A673 (cell line): ENCODE results near the gene BICC1. TPM values are rescaled to one million over a fixed set of nuclear protein-coding genes. Genes with fewer than 3 reads are reported as not detected.
"Not testable (repeated sequence)": the region's sequence is repeated elsewhere in the genome, so short reads cannot be mapped to it uniquely, and the experiment has no call there.

Source experiments
- BruUV-seq: library from RNA; stranded (reverse); fragments of 400-500 nt; replicated peaks from 2 replicates; lab custom pipeline; 2021; lab: Mats Ljungman, UMichigan
- CTCF ChIA-PET: fragments of 300-600 bp; sonication (Branson Sonifier 250); formaldehyde crosslinking; loops from one replicate; lab custom pipeline; 2022; ENCODE audit warnings: antibody characterized with exemption; lab: Charles Lee
- POLR2A ChIA-PET: fragments of 300-600 bp; sonication (Branson Sonifier 250); formaldehyde crosslinking; loops from one replicate; lab custom pipeline; 2022; ENCODE audit warnings: antibody characterized with exemption; ENCODE audit not compliant: low non-redundant PET; lab: Charles Lee
- DNase-seq: peaks from one replicate; pipeline ENCODE4 v3.0.0-alpha.2; 2015; ENCODE audit warnings: low spot score
- H3K27ac ChIP-seq: fragments of 200-600 bp; sonication (generic); 2 replicates; pipeline ENCODE4 v1.5.1; 2016; ENCODE audit warnings: mixed run types, low read depth, mild to moderate bottlenecking, mixed read lengths, antibody characterized with exemption, low read length; ENCODE audit not compliant: poor library complexity, severe bottlenecking
- H3K27me3 ChIP-seq: fragments of 200-600 bp; sonication (generic); replicated peaks from 2 replicates; pipeline ENCODE4 v1.6.1; 2017; ENCODE audit warnings: mixed run types, low read depth, mild to moderate bottlenecking, mixed read lengths, antibody characterized with exemption, low read length; ENCODE audit not compliant: insufficient read depth, poor library complexity
- H3K36me3 ChIP-seq: fragments of 200-600 bp; sonication (generic); 2 replicates; pipeline ENCODE4 v1.6.1; 2016; ENCODE audit warnings: mixed run types, mild to moderate bottlenecking, mixed read lengths, antibody characterized with exemption, low read length; ENCODE audit not compliant: insufficient read depth, poor library complexity, severe bottlenecking
- H3K4me1 ChIP-seq: fragments of 200-600 bp; sonication (generic); 2 replicates; pipeline ENCODE4 v1.6.1; 2017; ENCODE audit warnings: mixed run types, mild to moderate bottlenecking, mixed read lengths, antibody characterized with exemption, low read length; ENCODE audit not compliant: insufficient read depth, poor library complexity, severe bottlenecking
- H3K4me3 ChIP-seq: fragments of 200-600 bp; sonication (generic); 2 replicates; pipeline ENCODE4 v1.5.1; 2016; ENCODE audit warnings: low read depth, mixed run types, mild to moderate bottlenecking, mixed read lengths, low read length; ENCODE audit not compliant: poor library complexity, severe bottlenecking
- H3K9me3 ChIP-seq: fragments of 200-600 bp; sonication (generic); 2 replicates; pipeline ENCODE4 v1.6.1; 2016; ENCODE audit warnings: mixed run types, low read depth, mild to moderate bottlenecking, mixed read lengths, antibody characterized with exemption, low read length; ENCODE audit not compliant: poor library complexity, severe bottlenecking
- CTCF ChIP-seq: fragments of 300-800, 200-600 bp; sonication (generic); conservative IDR thresholded peaks from 2 replicates; pipeline ENCODE4 v1.5.1; 2017; ENCODE audit warnings: low read depth, mild to moderate bottlenecking, antibody characterized with exemption, low read length, moderate library complexity, mixed read lengths
- EZH2 ChIP-seq: fragments of 200-600 bp; sonication (generic); IDR thresholded peaks from 2 replicates; pipeline ENCODE4 v1.6.1; 2017; ENCODE audit warnings: borderline replicate concordance, low read depth, mild to moderate bottlenecking, mixed read lengths, antibody characterized with exemption, low read length; ENCODE audit not compliant: poor library complexity, severe bottlenecking
- intact Hi-C: fragments of 100-400 bp; cut with micrococcal nuclease; formaldehyde crosslinking; loops from one replicate; pipeline ENCODE4 v1.10.0; 2022; ENCODE audit not compliant: unreplicated experiment
- total RNA-seq: library from RNA; stranded (reverse); gene quantifications from 2 replicates; pipeline ENCODE4 v1.2.3, GENCODE V29; 2021

Gene BICC1
- total RNA-seq, 1 experiment from 2014 or later, result 1.6 TPM

DNA sequence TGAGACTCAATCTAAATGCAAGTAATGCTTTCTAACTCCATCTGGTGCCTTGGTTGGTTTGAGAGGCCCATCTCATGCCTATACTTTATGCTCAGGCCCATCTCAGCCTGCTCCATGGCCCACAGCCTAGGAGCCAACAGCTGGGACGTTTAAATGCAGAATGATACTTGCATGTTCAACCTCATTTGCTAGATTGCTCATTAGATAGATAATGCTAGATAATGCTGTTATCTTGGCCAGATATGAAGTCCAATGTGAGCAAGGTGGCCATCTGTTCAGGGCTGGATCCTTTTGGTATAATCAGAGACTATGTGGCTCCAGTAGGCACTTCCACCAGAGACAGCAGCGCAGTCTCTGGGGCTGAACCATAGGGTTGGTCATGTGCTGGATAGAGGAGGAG, 342.1 kb downstream of the BICC1 start:
- DNase-seq, result no peak
- Histone ChIP-seq H3K27me3 (no peaks in the 10 kb centered on the region), H3K27ac (no peak overlapping the region), H3K4me3 (no peak overlapping the region), H3K9me3 (no peaks in the 10 kb centered on the region), H3K36me3 (no peaks in the 10 kb centered on the region), H3K4me1 (no peaks in the 10 kb centered on the region)
- ChIA-PET POLR2A (no interaction called here), CTCF (no interaction called here)
- BruUV-seq, result no TSS peak
- TF ChIP-seq EZH2 (no peak), CTCF (no peak)
- intact Hi-C loops, result no loop called here

GRCh38 chr10:58856508-58857240, 344.0 kb downstream of the BICC1 start:
- ChIA-PET CTCF (no interaction called here), POLR2A (no interaction called here)

GRCh38 chr10:58857251-58857805, 344.7 kb downstream of the BICC1 start:
- no peak overlapping the region for H3K4me3 ChIP-seq
- no TSS peak for BruUV-seq
- no peaks in the 10 kb centered on the region for H3K4me1 ChIP-seq
- H3K36me3 ChIP-seq, result no peaks in the 10 kb centered on the region
- CTCF ChIA-PET, result no interaction called here
- TF ChIP-seq CTCF (no peak), EZH2 (no peak)
- POLR2A ChIA-PET, result no interaction called here
- no peak for DNase-seq
- no peak overlapping the region for H3K27ac ChIP-seq
- H3K9me3 ChIP-seq, result no peaks in the 10 kb centered on the region
- H3K27me3 ChIP-seq, result no peaks in the 10 kb centered on the region
- intact Hi-C loops, result no loop called here

More at GRCh38 chr10:58856508-58857240, 344.0 kb downstream of the BICC1 start:
- TF ChIP-seq CTCF, result no peak
- no peak for TF ChIP-seq EZH2
- no peak overlapping the region for H3K4me3 ChIP-seq
- no peaks in the 10 kb centered on the region for H3K36me3 ChIP-seq
- H3K27ac ChIP-seq, result no peak overlapping the region
- intact Hi-C loops, result no loop called here
- no peaks in the 10 kb centered on the region for H3K9me3 ChIP-seq
- no peaks in the 10 kb centered on the region for H3K27me3 ChIP-seq
- no peaks in the 10 kb centered on the region for H3K4me1 ChIP-seq
- BruUV-seq, result no TSS peak
- no peak for DNase-seq

- H3K27me3 ChIP-seq, H3K36me3 ChIP-seq, H3K27ac ChIP-seq, DNase-seq, BruUV-seq, CTCF ChIA-PET, intact Hi-C loops, H3K4me1 ChIP-seq, H3K9me3 ChIP-seq, POLR2A ChIA-PET, H3K4me3 ChIP-seq: not testable (repeated sequence)
Observed at GRCh38 chr10:58858123-58858522, 345.5 kb downstream of the BICC1 start.
